NCI-H748 (cell line): Measurements from ENCODE around the gene CDH22.

Experiments used
- DNase-seq: peaks from one replicate; lab custom pipeline; 2025; ENCODE audit not compliant: unreplicated experiment; lab: John Stamatoyannopoulos, UW

The CDH22 gene

DNA sequence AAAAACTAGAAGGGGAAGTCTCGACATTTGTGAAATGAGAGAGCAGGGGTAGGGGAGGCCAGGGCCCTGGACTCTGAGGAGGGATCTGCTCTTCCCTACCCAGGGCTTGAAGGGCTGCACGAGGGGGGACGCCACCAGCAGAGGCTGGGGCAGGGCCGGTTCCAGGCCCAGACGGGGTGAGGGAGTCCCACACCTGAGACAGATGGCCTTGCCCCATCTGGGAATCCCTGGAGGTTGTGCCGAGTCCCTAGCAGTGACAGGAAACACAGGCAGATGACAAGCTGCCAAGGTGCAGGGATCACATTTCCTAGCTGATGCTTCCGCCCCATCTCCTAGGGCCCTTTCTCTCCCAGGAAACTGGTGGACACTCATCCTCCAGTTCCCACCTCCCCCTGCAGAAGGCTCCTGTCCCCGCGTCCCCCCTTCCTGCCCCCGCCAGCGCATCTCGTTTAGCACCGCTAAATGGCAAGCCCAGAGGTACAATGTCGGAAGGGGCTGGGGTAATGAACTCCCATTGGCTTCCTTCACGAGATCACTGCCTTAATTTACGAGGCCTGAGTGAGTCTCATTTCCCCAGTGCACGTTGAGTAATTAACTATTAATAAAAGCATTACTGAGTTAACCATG is 35.2 kb upstream of the CDH22 start:
- no peak for DNase-seq

- DNase-seq: no peak
Observed at GRCh38 chr20:46342451-46343347, 34.4 kb upstream of the CDH22 start.

- DNase-seq: no peak
Observed at GRCh38 chr20:46342010-46342378, 33.7 kb upstream of the CDH22 start.

DNA sequence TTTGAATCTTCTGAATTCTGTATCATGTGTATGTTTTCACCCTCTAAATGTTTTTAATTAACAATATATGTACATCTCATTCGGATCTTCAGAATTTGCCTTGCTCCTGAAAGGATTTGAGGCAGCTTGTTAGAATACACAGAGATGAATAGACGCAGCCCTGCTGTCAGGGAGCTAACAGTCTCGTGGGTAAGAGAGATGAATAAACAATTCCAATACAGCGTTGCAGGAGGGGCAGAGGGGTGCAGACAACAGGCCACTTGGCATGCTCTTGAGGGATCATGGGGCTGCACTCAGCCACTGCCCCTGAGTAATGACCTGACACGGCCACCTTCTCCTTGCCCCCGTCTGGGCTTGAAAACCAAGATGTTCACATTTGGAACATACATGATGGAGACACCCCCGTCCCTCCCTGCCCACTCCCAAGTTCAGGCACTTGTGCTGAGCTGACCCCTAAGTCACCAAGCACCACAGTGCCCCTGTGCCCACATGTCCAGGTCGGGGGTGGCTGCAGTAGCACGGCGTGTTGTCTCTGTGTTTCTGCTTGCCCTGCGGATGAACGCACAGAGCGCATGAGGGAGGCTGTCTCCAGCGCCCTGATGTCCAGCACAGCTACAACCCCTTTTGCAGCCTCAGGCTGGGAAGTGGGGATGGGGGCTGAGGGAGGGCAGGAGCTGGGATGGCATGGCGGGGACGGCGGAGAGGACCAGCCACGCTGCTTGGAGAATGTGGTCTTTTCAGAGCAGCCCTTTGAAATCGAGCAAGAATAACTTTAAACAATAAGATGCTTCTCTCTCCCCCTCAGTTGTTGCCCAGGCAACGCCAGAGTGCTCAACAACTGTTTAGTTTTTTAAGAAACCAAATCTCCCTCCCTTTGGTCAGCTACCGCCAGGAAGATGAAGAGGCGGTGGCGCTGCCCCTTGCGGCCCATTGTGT is 33.0 kb upstream of the CDH22 start:
- peak; percentile 15 for DNase-seq

- DNase-seq: no peak
Observed at GRCh38 chr20:46339037-46339436, 30.7 kb upstream of the CDH22 start.

DNA sequence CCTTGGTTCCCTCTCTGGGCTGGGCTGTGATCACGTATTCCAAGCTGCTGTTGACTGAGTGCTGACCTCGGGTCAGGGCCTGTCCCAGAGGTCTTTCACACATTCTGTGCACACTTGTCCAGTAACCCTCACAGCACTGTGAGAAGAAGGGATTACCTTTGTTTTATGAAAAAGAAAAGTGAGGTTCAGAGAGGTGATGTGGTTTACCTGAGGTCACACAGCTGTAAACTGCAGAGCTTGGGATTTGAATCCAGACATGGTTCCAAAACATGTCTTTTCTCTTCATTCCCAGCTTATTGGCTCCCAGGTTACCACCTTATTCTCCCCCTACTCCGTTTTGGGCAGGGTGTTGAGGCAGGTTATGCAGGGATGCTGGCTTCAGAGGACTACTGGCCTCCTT is 28.4 kb upstream of the CDH22 start:
- no peak for DNase-seq

- no peak for DNase-seq
Observed at GRCh38 chr20:46334303-46334904, 26.1 kb upstream of the CDH22 start.

DNA sequence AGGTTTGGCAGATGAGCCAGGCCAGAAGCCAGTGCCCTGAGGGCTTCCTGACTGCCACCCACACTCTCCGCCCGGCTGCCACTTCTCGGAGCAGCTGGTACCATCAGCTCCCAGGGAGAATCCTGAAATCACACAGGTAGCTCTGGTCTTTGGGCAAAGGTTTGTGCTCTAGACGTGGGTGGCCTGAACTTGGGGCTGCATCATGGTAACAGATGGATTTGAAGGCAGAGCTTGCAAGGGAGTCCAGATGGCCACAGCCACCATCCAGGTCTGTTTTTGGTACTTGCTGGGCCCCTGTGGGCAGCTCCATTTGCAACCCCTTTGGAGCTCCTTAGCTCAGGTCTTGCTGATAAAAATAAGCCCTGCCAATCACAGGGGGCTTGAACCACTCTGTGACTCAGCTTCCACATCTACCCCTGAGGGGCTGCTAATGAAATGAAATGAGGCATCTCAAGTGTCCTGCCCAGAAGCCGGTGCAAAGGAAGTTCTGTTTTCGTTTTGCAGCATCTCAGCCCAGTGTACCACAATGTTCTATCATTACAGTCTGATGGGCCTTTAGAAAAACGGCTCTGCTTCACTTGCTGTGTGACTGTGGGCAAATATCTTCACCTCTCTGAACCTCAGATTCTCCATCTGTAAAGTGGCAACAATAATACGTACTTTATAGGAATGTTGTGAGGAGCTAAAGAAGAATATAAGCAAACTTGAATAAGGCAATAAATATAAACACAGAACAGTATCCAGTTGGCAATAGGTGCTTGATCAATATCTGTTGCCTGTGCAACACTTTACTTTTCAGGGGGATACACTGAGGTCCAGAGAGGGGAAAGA is 25.1 kb upstream of the CDH22 start:
- no peak for DNase-seq

DNA sequence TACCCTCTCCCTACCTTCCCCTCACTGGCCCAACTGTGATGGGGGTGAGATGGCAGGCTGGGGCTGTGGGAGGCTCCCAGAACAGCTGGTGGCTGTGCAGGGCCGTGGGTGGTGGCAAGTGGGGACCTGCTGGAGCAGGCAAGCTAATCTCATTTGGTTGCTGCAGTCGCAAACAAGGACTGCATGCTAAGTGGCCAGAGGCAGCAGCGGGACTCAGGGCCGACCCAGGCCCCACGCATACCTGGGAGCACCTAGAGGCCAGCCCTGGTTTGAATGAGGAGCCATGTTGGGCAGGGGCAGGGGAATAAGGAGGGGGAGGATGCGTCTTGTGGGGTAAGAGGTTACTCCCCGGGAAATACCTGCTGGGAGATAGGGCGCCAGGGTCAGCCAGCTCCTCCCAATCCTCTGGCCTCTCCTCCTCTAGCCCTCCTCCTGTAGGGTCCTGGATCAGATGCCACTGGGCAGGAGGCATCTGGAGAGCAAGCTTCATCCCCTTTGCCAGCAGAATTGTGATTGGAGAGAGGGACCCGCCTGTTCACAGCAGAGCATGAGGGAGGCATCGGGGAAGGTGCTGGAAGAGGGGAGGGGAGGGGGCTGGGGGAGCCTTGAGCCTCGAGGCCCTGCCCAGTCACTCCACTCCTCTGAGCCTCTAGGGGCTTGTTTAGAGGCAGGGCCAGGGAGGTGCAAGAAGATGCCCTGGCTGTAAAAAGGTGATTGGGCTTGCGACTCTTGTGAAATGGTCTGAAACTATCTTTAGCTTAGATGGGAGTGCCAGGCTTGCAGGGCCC is 24.3 kb upstream of the CDH22 start:
- DNase-seq: no peak

GRCh38 chr20:46331611-46332361 is 23.5 kb upstream of the CDH22 start:
- no peak for DNase-seq

- no peak for DNase-seq
Observed at GRCh38 chr20:46330831-46331371, 22.6 kb upstream of the CDH22 start.

DNA sequence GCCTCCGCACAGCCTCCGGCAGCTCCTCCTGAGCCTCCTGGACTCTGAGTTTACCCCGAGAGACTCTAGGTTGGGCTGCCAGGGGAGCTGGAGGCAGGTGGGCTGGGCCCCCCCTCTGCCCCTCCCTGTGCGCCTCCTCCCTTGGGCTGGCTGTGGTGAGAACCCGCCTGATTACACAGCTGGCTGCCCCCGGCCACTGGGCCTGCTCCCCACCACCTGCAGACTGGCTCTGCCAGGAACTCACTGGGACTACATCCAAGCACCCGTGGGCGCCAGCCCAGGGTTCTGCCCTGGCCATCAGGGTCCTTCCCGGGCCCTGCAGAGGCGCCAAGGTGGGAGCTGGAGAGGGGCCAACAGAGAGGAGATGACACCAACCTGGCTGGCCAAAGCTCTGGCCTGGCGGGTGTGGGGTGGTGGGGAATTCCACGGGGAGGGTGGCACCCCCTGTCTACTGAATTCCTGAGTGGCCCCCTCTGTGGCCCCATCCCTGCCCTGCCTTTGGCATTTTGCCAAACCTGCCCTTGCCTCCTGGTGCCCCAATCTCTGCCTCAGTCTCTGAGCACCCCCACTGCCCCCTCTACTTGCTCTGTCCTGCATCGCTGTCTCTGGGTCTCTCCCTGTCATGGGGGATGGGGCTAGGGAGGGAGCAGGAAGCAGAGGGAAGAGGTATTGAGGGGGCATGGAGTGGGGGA is 21.9 kb upstream of the CDH22 start:
- DNase-seq: no peak

GRCh38 chr20:46328200-46328882 is 20.0 kb upstream of the CDH22 start:
- no peak for DNase-seq

DNA sequence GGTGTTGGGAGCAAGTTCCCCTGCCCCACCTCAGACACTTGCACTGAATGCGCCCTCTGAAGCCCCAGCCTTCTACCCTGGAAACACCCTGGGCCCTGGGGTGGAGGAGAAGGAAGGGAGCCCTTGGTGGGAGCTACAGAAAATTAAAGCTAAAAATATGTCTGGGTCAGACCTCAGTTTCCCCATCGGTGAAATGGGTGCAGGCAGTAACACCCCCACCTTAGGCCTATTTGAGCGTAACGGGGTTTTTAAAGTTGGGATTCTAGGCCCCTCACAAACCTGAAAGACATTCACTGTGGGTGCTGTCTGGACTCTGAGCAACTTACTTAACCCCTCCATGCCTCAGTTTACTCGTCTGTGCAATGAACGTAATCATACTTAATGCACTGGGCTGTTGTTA is 19.3 kb upstream of the CDH22 start:
- DNase-seq: no peak

DNA sequence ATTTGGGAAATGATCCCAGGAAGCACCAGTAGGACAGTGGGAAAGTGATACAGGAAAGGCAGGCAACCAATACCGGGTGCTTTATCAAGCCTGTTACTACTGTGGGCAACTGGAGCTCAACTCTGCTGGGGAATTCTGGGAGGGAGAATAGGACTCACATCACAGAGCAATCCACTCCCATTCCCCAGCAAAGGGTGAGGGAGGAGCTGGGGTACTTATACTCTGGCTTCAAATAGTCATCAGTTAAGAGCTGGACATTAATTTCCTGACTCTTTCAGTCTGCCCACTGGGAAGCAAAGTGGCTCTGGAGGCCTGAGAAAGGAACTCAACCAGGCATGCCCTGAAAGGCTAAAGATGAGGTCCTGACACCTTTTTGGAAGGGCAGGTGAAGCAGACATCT is 17.5 kb upstream of the CDH22 start:
- DNase-seq: no peak

GRCh38 chr20:46324960-46325703 is 16.8 kb upstream of the CDH22 start:
- DNase-seq: peak; percentile 27

- no peak for DNase-seq
Observed at GRCh38 chr20:46324379-46324778, 16.1 kb upstream of the CDH22 start.
